Astrocyte (in vitro differentiated cells and primary cell): ENCODE measurements around the gene ZW10. TPM values are rescaled to one million over a fixed set of nuclear protein-coding genes. Genes with fewer than 3 reads are reported as not detected.

Experiments
- DNase-seq: peaks from one replicate; pipeline ENCODE4 v3.0.0-alpha.2; 2010; ENCODE audit warnings: low read depth
- FAIRE-seq: peaks from 2 replicates; lab custom pipeline; 2011; peaks lifted over from hg19 to GRCh38; lab: Jason Lieb, UNC
- H2AFZ ChIP-seq: 2 replicates; pipeline ENCODE4 v1.6.0; 2012; ENCODE audit warnings: low read depth, low read length, inconsistent platforms
- H3K27ac ChIP-seq: 2 replicates; pipeline ENCODE4 v1.5.1; 2011; ENCODE audit warnings: low read depth, low read length, inconsistent platforms
- H3K27me3 ChIP-seq: 2 replicates; pipeline ENCODE4 v1.6.0; 2011; ENCODE audit warnings: low read length, inconsistent platforms; ENCODE audit not compliant: insufficient read depth
- H3K36me3 ChIP-seq: 2 replicates; pipeline ENCODE4 v1.5.1; 2011; ENCODE audit warnings: low read length, inconsistent platforms; ENCODE audit not compliant: insufficient read depth
- H3K4me1 ChIP-seq: 2 replicates; pipeline ENCODE4 v1.5.1; 2011; ENCODE audit warnings: low read length, inconsistent platforms; ENCODE audit not compliant: insufficient read depth
- H3K4me2 ChIP-seq: 2 replicates; pipeline ENCODE4 v1.6.0; 2012; ENCODE audit warnings: low read length, inconsistent platforms
- H3K4me3 ChIP-seq: 2 replicates; pipeline ENCODE4 v1.5.1; 2011; ENCODE audit warnings: low read depth, mild to moderate bottlenecking, low read length, inconsistent platforms; ENCODE audit not compliant: insufficient read depth
- H3K79me2 ChIP-seq: 2 replicates; pipeline ENCODE4 v1.6.0; 2012; ENCODE audit warnings: mild to moderate bottlenecking, low read length, inconsistent platforms; ENCODE audit not compliant: insufficient read depth
- H3K9ac ChIP-seq: 2 replicates; pipeline ENCODE4 v1.6.0; 2012; ENCODE audit warnings: mild to moderate bottlenecking, low read length, inconsistent platforms
- H3K9me3 ChIP-seq: 2 replicates; pipeline ENCODE4 v1.5.1; 2012; ENCODE audit warnings: low read depth, mild to moderate bottlenecking, low read length, inconsistent platforms; ENCODE audit not compliant: insufficient read depth
- H4K20me1 ChIP-seq: 2 replicates; pipeline ENCODE4 v1.6.0; 2012; ENCODE audit warnings: low read length, inconsistent platforms; ENCODE audit not compliant: insufficient read depth
- H3K27ac Mint-ChIP-seq: one replicate; pipeline ENCODE4 v1.8.0; 2021; ENCODE audit warnings: mild to moderate bottlenecking, mixed read lengths; ENCODE audit not compliant: unreplicated experiment
- H3K27me3 Mint-ChIP-seq: one replicate; pipeline ENCODE4 v1.8.0; 2021; ENCODE audit warnings: low read depth, mixed read lengths; ENCODE audit not compliant: unreplicated experiment
- H3K36me3 Mint-ChIP-seq: one replicate; pipeline ENCODE4 v1.8.0; 2021; ENCODE audit warnings: low read depth, mixed read lengths; ENCODE audit not compliant: unreplicated experiment
- H3K4me1 Mint-ChIP-seq: one replicate; pipeline ENCODE4 v1.8.0; 2021; ENCODE audit warnings: low read depth, mixed read lengths; ENCODE audit not compliant: unreplicated experiment
- H3K4me3 Mint-ChIP-seq: one replicate; pipeline ENCODE4 v1.8.0; 2021; ENCODE audit warnings: mild to moderate bottlenecking, moderate library complexity, mixed read lengths; ENCODE audit not compliant: unreplicated experiment
- H3K9me3 Mint-ChIP-seq: one replicate; pipeline ENCODE4 v1.8.0; 2021; ENCODE audit warnings: mild to moderate bottlenecking, mixed read lengths; ENCODE audit not compliant: unreplicated experiment
- CTCF ChIP-seq: IDR thresholded peaks from 2 replicates; pipeline ENCODE4 v1.5.1; 2011; ENCODE audit warnings: low read depth, mild to moderate bottlenecking, inconsistent platforms, low read length, moderate library complexity; ENCODE audit not compliant: insufficient read depth
- EZH2 ChIP-seq: IDR thresholded peaks from 2 replicates; pipeline ENCODE4 v1.6.1; 2012; ENCODE audit warnings: mild to moderate bottlenecking, low read length, inconsistent platforms; ENCODE audit not compliant: insufficient read depth
- total RNA-seq: library from RNA; stranded (reverse); gene quantifications from 2 replicates; pipeline ENCODE4 v1.2.1, GENCODE V29; 2021

The ZW10 gene
- total RNA-seq, 1 donor from 2014 or later = 17.9 TPM

GRCh38 chr11:113760241-113760640 lies 13.3 kb downstream of the ZW10 start:
- no peak overlapping the region for H3K4me3 ChIP-seq
- no peak overlapping the region for H3K4me2 ChIP-seq
- no peak overlapping the region for H3K4me3 Mint-ChIP-seq
- TF ChIP-seq EZH2 = no peak
- no peak for TF ChIP-seq CTCF
- H3K79me2 ChIP-seq = peaks cover 24% of the 10 kb centered on the region
- no peaks in the 10 kb centered on the region for H3K4me1 ChIP-seq
- no peaks in the 10 kb centered on the region for H3K9me3 ChIP-seq
- H3K27ac ChIP-seq = no peak overlapping the region
- H3K36me3 Mint-ChIP-seq = peaks cover 8% of the 10 kb centered on the region
- peaks cover 10% of the 10 kb centered on the region for H3K36me3 ChIP-seq
- peaks cover 24% of the 10 kb centered on the region for H4K20me1 ChIP-seq
- no peak overlapping the region for H3K27ac Mint-ChIP-seq
- H3K9me3 Mint-ChIP-seq = no peaks in the 10 kb centered on the region
- no peak for DNase-seq
- H3K27me3 ChIP-seq = no peaks in the 10 kb centered on the region
- no peak overlapping the region for H3K9ac ChIP-seq
- peaks cover 8% of the 10 kb centered on the region for H3K4me1 Mint-ChIP-seq
- no peak overlapping the region for H2AFZ ChIP-seq
- FAIRE-seq = no peak
- H3K27me3 Mint-ChIP-seq = no peaks in the 10 kb centered on the region

- peaks cover 13% of the 10 kb centered on the region for H3K36me3 Mint-ChIP-seq
- no peaks in the 10 kb centered on the region for H3K4me1 Mint-ChIP-seq
- H3K27ac ChIP-seq = no peak overlapping the region
- H3K9me3 Mint-ChIP-seq = no peaks in the 10 kb centered on the region
- no peaks in the 10 kb centered on the region for H3K9me3 ChIP-seq
- no peaks in the 10 kb centered on the region for H3K27me3 Mint-ChIP-seq
- H3K4me3 ChIP-seq = no peak overlapping the region
- H3K4me3 Mint-ChIP-seq = no peak overlapping the region
- H3K36me3 ChIP-seq = peaks cover 31% of the 10 kb centered on the region
- no peak overlapping the region for H3K27ac Mint-ChIP-seq
- no peak for DNase-seq
- TF ChIP-seq EZH2 (no peak), CTCF (no peak)
- H2AFZ ChIP-seq = no peak overlapping the region
- H3K79me2 ChIP-seq = no peaks in the 10 kb centered on the region
- H3K4me1 ChIP-seq = no peaks in the 10 kb centered on the region
- no peaks in the 10 kb centered on the region for H4K20me1 ChIP-seq
- no peaks in the 10 kb centered on the region for H3K27me3 ChIP-seq
- no peak overlapping the region for H3K9ac ChIP-seq
- no peak overlapping the region for H3K4me2 ChIP-seq
- FAIRE-seq = no peak
Measured at GRCh38 chr11:113752932-113753331, 20.6 kb downstream of the ZW10 start.

GRCh38 chr11:113736323-113736722 lies 37.2 kb downstream of the ZW10 start:
- H3K9me3 Mint-ChIP-seq = no peaks in the 10 kb centered on the region

More at GRCh38 chr11:113736323-113736722, 37.2 kb downstream of the ZW10 start:
- Histone ChIP-seq H4K20me1 (no peaks in the 10 kb centered on the region), H2AFZ (no peak overlapping the region), H3K36me3 (peaks cover 49% of the 10 kb centered on the region), H3K4me2 (no peak overlapping the region), H3K4me1 (no peaks in the 10 kb centered on the region), H3K4me3 (no peak overlapping the region), H3K9ac (no peak overlapping the region), H3K9me3 (no peaks in the 10 kb centered on the region), H3K79me2 (no peaks in the 10 kb centered on the region), H3K27ac (no peak overlapping the region), H3K27me3 (no peaks in the 10 kb centered on the region)
- H3K36me3 Mint-ChIP-seq = peaks cover 2% of the 10 kb centered on the region
- no peak for TF ChIP-seq EZH2
- no peak for TF ChIP-seq CTCF
- no peak overlapping the region for H3K4me3 Mint-ChIP-seq
- peak; percentile 13 for DNase-seq
- FAIRE-seq = no peak
- H3K4me1 Mint-ChIP-seq = no peaks in the 10 kb centered on the region
- H3K27me3 Mint-ChIP-seq = no peaks in the 10 kb centered on the region
- H3K27ac Mint-ChIP-seq = no peak overlapping the region
